SK-N-SH (cell line): ENCODE results near the gene ITIH1. TPM values are rescaled to one million over a fixed set of nuclear protein-coding genes. Genes with fewer than 3 reads are reported as not detected.

Experiments used
- CTCF ChIA-PET: fragments of 300-600, 350-600 bp; formaldehyde crosslinking; extraction: SDS; loops from one replicate; lab custom pipeline; 2021; lab: Yijun Ruan, JAX
- POLR2A ChIA-PET: fragments of 350-600 bp; sonication (Branson Sonifier 250); formaldehyde crosslinking; extraction: SDS; loops from one replicate; lab custom pipeline; 2020; ENCODE audit warnings: antibody characterized with exemption, inconsistent platforms; lab: Yijun Ruan, JAX
- DNase-seq: peaks from one replicate; pipeline ENCODE4 v3.0.0; 2012
- H2AFZ ChIP-seq: fragments of 200-600 bp; sonication (generic); 2 replicates; pipeline ENCODE4 v1.8.1; 2016; ENCODE audit warnings: antibody characterized with exemption, mild to moderate bottlenecking, low read depth
- H3F3A ChIP-seq: fragments of 200-600 bp; sonication (generic); replicated peaks from 2 replicates; pipeline ENCODE3; 2016; ENCODE audit warnings: antibody characterized with exemption, mild to moderate bottlenecking; ENCODE audit not compliant: insufficient read depth
- H3K27ac ChIP-seq, 2 experiments: fragments of 200-500 bp in 1 of 2; fragments of 200-600 bp in 1 of 2; sonication (Bioruptor generic) in 1 of 2; sonication (generic), shearing (Covaris generic) in 1 of 2; 2 replicates each; pipeline versions ENCODE4 v1.5.1 to v1.6.1; 2014 to 2016; ENCODE audit warnings: low read depth in 2 of 2, inconsistent platforms in 1 of 2, low read length in 1 of 2, mild to moderate bottlenecking in 1 of 2, mixed read lengths in 1 of 2
- H3K27me3 ChIP-seq: fragments of 200-600 bp; sonication (generic), shearing (Covaris generic); 2 replicates; pipeline ENCODE4 v1.6.1; 2016; ENCODE audit warnings: mixed run types; ENCODE audit not compliant: insufficient read depth
- H3K36me3 ChIP-seq, 2 experiments: fragments of 200-500 bp in 1 of 2; fragments of 200-600 bp in 1 of 2; sonication (Bioruptor generic) in 1 of 2; sonication (generic) in 1 of 2; replicated peaks in 1 of 2; 2 replicates each; pipeline versions ENCODE3 to v1.5.1; 2014 to 2016; ENCODE audit warnings: low read length in 1 of 2, mild to moderate bottlenecking in 1 of 2; ENCODE audit not compliant: insufficient read depth in 2 of 2, control insufficient read depth in 1 of 2
- H3K4me1 ChIP-seq, 2 experiments: fragments of 200-500 bp in 1 of 2; fragments of 200-600 bp in 1 of 2; sonication (Bioruptor generic) in 1 of 2; sonication (generic), shearing (Covaris generic) in 1 of 2; 2 replicates each; pipeline versions ENCODE4 v1.5.1 to v1.6.1; 2014 to 2016; ENCODE audit warnings: low read depth in 1 of 2, low read length in 1 of 2, mixed run types in 1 of 2; ENCODE audit not compliant: insufficient read depth in 2 of 2, control insufficient read depth in 1 of 2
- H3K4me2 ChIP-seq: fragments of 200-600 bp; sonication (generic), shearing (Covaris generic); 2 replicates; pipeline ENCODE4 v1.6.1; 2017; ENCODE audit warnings: mixed run types
- H3K4me3 ChIP-seq, 2 experiments: fragments of 200-500 bp in 1 of 2; fragments of 200-600 bp in 1 of 2; sonication (Bioruptor generic) in 1 of 2; sonication (generic), shearing (Covaris generic) in 1 of 2; 2 replicates each; pipeline versions ENCODE4 v1.5.1 to v1.8.1; 2014 to 2016; ENCODE audit warnings: low read depth in 2 of 2, inconsistent platforms in 1 of 2, low read length in 1 of 2, mild to moderate bottlenecking in 1 of 2, mixed read lengths in 1 of 2, moderate library complexity in 1 of 2
- H3K79me2 ChIP-seq: fragments of 200-600 bp; sonication (generic); 2 replicates; pipeline ENCODE4 v1.8.1; 2017; ENCODE audit warnings: mild to moderate bottlenecking; ENCODE audit not compliant: insufficient read depth
- H3K9ac ChIP-seq: fragments of 200-600 bp; sonication (generic); 2 replicates; pipeline ENCODE4 v1.6.1; 2017; ENCODE audit warnings: mixed run types
- H3K9me2 ChIP-seq: fragments of 200-600 bp; sonication (generic); 2 replicates; pipeline ENCODE4 v1.6.1; 2017; ENCODE audit warnings: mixed run types
- H3K9me3 ChIP-seq: fragments of 200-600 bp; sonication (generic); 2 replicates; pipeline ENCODE4 v1.6.1; 2017; ENCODE audit warnings: mixed run types, mild to moderate bottlenecking, moderate library complexity
- H4K20me1 ChIP-seq: fragments of 200-600 bp; sonication (generic); 2 replicates; pipeline ENCODE4 v1.6.1; 2017; ENCODE audit warnings: mild to moderate bottlenecking, mixed run types; ENCODE audit not compliant: insufficient read depth
- CTCF ChIP-seq: fragments of 200-600 bp; sonication (generic); IDR thresholded peaks from 2 replicates; pipeline ENCODE4 v1.6.1; 2017; ENCODE audit warnings: antibody characterized with exemption, mild to moderate bottlenecking, moderate library complexity
- ELF1 ChIP-seq: IDR thresholded peaks from 2 replicates; pipeline ENCODE4 v1.4.0; 2012
- EP300 ChIP-seq, 2 experiments: IDR thresholded peaks; 2 replicates each; pipeline versions ENCODE4 v1.4.0 to v1.6.1; 2012; ENCODE audit warnings: borderline replicate concordance in 1 of 2, low read depth in 1 of 2, low read length in 1 of 2
- EZH2phosphoT487 ChIP-seq: fragments of 200-600 bp; sonication (generic); IDR thresholded peaks from 2 replicates; pipeline ENCODE4 v1.6.1; 2017; ENCODE audit warnings: low read depth, mixed run types, mild to moderate bottlenecking, antibody characterized with exemption, moderate library complexity, borderline replicate concordance
- FOXJ3 ChIP-seq: sonication (generic); formaldehyde crosslinking; IDR thresholded peaks from 2 replicates; pipeline ENCODE4 v1.5.1; 2020; ENCODE audit warnings: mild to moderate bottlenecking, missing genetic modification reagents
- FOXM1 ChIP-seq: IDR thresholded peaks from 2 replicates; pipeline ENCODE4 v1.4.0; 2012; ENCODE audit warnings: low read depth, mild to moderate bottlenecking
- MAX ChIP-seq: IDR thresholded peaks from 2 replicates; pipeline ENCODE4 v1.4.0; 2012; ENCODE audit warnings: low read depth
- NFIC ChIP-seq: IDR thresholded peaks from 2 replicates; pipeline ENCODE4 v1.4.0; 2012; ENCODE audit warnings: borderline replicate concordance
- POLR2AphosphoS5 ChIP-seq: IDR thresholded peaks from 2 replicates; pipeline ENCODE4 v1.6.1; 2012; ENCODE audit warnings: low read depth, low read length
- RAD21 ChIP-seq: IDR thresholded peaks from 2 replicates; pipeline ENCODE4 v1.6.1; 2012; ENCODE audit warnings: mild to moderate bottlenecking, low read length
- RCOR1 ChIP-seq: fragments of 150-350 bp; IDR thresholded peaks from 2 replicates; pipeline ENCODE4 v1.6.1; 2017; ENCODE audit warnings: antibody characterized with exemption, low read length
- RFX5 ChIP-seq: IDR thresholded peaks from 2 replicates; pipeline ENCODE4 v1.6.1; 2012; ENCODE audit warnings: mild to moderate bottlenecking, improper control_type of control experiment, low read length
- TCF12 ChIP-seq: IDR thresholded peaks from 2 replicates; pipeline ENCODE4 v1.4.0; 2012
- TEAD4 ChIP-seq: IDR thresholded peaks from 2 replicates; pipeline ENCODE4 v1.4.0; 2012; ENCODE audit warnings: mild to moderate bottlenecking, borderline replicate concordance; ENCODE audit not compliant: insufficient read depth
- YY1 ChIP-seq: IDR thresholded peaks from 2 replicates; pipeline ENCODE4 v1.4.0; 2012; ENCODE audit warnings: low read depth, mild to moderate bottlenecking
- WGBS: methylation state at CpG from one replicate; pipeline ENCODE4 v1.1.6; 2017; ENCODE audit warnings: low lambda C conversion rate; 5-methylcytosine and 5-hydroxymethylcytosine counted together
- polyA plus RNA-seq, 3 experiments: library from polyadenylated mRNA; depleted of rRNA; stranded (reverse); fragments of >200 nt; gene quantifications; 2 replicates each; pipeline ENCODE4 v1.2.3, GENCODE V29; 2012
- TF ChIP-seq, protein P1 (sequence below): IDR thresholded peaks from 2 replicates; pipeline ENCODE4 v1.4.0; 2012; ENCODE audit warnings: low read depth, borderline replicate concordance

The ITIH1 gene
- polyA plus RNA-seq, 1 of the 3 experiments (the other 2 are of a cell fraction), result not detected

DNA sequence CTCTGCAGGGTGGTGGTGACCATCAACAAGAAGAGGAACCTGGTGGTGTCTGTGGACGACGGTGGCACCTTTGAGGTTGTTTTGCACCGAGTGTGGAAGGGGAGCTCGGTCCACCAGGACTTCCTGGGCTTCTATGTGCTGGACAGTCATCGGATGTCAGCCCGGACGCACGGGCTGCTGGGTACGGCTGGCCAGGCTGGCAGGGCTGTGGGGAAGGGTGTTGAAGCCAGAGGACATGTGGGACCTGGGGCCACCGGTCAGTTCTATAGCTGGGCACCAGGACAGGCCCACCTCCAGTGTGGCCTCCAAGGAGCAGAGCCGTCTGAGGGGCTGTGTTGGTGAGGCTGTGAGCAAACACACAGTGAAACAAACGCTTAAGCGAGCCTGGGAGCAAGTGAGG is 13.3 kb downstream of the ITIH1 start:
- H3K36me3 ChIP-seq, result no peaks in the 10 kb centered on the region
- H2AFZ ChIP-seq, result no peak overlapping the region
- no peak overlapping the region for H3K4me3 ChIP-seq
- ChIA-PET CTCF (interaction anchor here (1.0 to 1.9 kb wide), 3 partner anchors 9 to 24 kb away, joined by 3 to 5 read pairs (median 4); no protein-coding TSS in a partner anchor), POLR2A (no interaction called here)
- 76% methylated on average over 12 of the region's 13 CpGs for WGBS
- no peak overlapping the region for H3K27ac ChIP-seq
- no peaks in the 10 kb centered on the region for H3F3A ChIP-seq
- peaks cover 0 to 3% of the 10 kb centered on the region in 2 experiments; a peak in 1 of 4 replicates for H3K4me1 ChIP-seq
- no peak for TF ChIP-seq RFX5
- TF ChIP-seq EP300 (IDR thresholded peaks at IDR 0.05; ENCODE audit: borderline replicate concordance in 1 of 2, low read depth in 1 of 2, low read length in 1 of 2), result no peak
- TF ChIP-seq FOXM1, result no peak
- no peak for TF ChIP-seq POLR2AphosphoS5
- TF ChIP-seq YY1, result no peak
- TF ChIP-seq NFIC, result no peak
- TF ChIP-seq ELF1, result no peak
- TF ChIP-seq TCF12, result no peak
- no peak for TF ChIP-seq TEAD4
- H3K9me3 ChIP-seq, result no peaks in the 10 kb centered on the region
- H4K20me1 ChIP-seq, result no peaks in the 10 kb centered on the region
- no peaks in the 10 kb centered on the region for H3K79me2 ChIP-seq
- no peaks in the 10 kb centered on the region for H3K27me3 ChIP-seq
- no peak overlapping the region for H3K4me2 ChIP-seq
- H3K9me2 ChIP-seq, result no peaks in the 10 kb centered on the region
- no peak overlapping the region for H3K9ac ChIP-seq
- DNase-seq, result no peak

DNA sequence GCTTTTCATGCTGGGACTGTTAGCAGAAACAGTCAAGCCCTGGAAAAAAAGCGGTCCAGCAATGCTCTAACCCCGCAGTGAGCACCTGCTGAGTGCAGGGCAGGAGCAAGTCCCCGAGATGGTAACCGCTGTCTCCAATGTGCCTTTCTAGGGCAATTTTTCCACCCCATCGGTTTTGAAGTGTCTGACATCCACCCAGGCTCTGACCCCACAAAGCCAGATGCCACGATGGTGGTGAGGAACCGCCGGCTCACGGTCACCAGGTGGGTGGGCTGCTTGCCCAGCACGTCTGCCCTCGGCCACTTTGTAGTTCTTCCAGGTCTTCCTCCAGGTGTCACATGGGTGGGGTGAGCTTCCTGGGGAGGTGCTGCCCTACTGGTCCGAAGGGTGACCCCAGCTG is 14.0 kb downstream of the ITIH1 start:
- 78% methylated on average over 5 of the region's 12 CpGs for WGBS
- POLR2A ChIA-PET, result interaction anchor here (1.8 kb wide), 1 partner anchor 11 kb away, joined by 6 read pairs; no protein-coding TSS in a partner anchor
- Histone ChIP-seq H3K4me2 (no peak overlapping the region), H3K27ac (no peak overlapping the region), H3F3A (no peaks in the 10 kb centered on the region)
- DNase-seq, result no peak
- TF ChIP-seq, protein P1, sequence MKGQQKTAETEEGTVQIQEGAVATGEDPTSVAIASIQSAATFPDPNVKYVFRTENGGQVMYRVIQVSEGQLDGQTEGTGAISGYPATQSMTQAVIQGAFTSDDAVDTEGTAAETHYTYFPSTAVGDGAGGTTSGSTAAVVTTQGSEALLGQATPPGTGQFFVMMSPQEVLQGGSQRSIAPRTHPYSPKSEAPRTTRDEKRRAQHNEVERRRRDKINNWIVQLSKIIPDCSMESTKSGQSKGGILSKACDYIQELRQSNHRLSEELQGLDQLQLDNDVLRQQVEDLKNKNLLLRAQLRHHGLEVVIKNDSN, result no peak
- TF ChIP-seq EZH2phosphoT487, result no peak
- no peak for TF ChIP-seq RCOR1
- no peak for TF ChIP-seq TEAD4
- no peak for TF ChIP-seq FOXJ3 (CRISPR knock-in tag)
- no peak for TF ChIP-seq MAX
- no peak for TF ChIP-seq RAD21
- TF ChIP-seq CTCF, result no peak
- no peak for TF ChIP-seq EP300 (IDR thresholded peaks at IDR 0.05; ENCODE audit: borderline replicate concordance in 1 of 2, low read depth in 1 of 2, low read length in 1 of 2)
- TF ChIP-seq RFX5, result no peak
- TF ChIP-seq, all 33 proteins: peak for 0
- Histone ChIP-seq H3K9ac (no peak overlapping the region), H3K9me3 (no peaks in the 10 kb centered on the region), H4K20me1 (no peaks in the 10 kb centered on the region), H3K79me2 (no peaks in the 10 kb centered on the region), H3K27me3 (no peaks in the 10 kb centered on the region), H2AFZ (no peak overlapping the region), H3K9me2 (no peaks in the 10 kb centered on the region), H3K36me3 (no peaks in the 10 kb centered on the region), H3K4me3 (no peak overlapping the region), H3K4me1 (peaks cover 0 to 3% of the 10 kb centered on the region in 2 experiments; a peak in 1 of 4 replicates)
- CTCF ChIA-PET, result interaction anchor here (1.0 to 1.9 kb wide), 4 partner anchors 8 to 55 kb away, joined by 3 to 5 read pairs (median 4); no protein-coding TSS in a partner anchor
